HG02678 (cell line): Measurements from ENCODE around the gene CASK.
A peak's percentile ranks its signal among the peaks of the same experiment; 100 is the strongest.
"Not testable (repeated sequence)": the region's sequence is repeated elsewhere in the genome, so short reads cannot be mapped to it uniquely, and the experiment has no call there.

Source experiments
- ATAC-seq: cut with Tn5 transposase; IDR thresholded peaks from one replicate; pipeline ENCODE4 v1.9.1; 2021; ENCODE audit warnings: mild to moderate bottlenecking, moderate library complexity; ENCODE audit not compliant: unreplicated experiment

Gene CASK

DNA sequence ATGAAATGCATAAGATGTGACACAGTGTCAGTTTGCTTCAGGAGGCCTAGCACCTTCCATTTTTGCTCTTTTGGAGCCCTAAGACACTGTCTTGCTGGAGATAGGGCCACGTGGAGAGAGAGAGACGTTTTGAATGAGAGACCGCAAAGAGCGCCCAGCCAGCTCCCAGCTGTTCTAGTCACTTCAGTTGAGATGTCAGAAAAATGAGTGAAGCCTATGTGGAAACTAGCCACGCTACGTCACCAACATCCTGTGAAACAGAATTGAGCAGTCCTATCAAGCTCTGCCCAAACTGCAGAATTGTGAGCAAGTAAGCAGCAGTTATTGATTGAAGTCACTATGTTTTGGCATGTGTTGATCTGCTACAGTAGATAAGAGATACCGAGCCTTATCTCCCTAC, 186.3 kb downstream of the CASK start:
- ATAC-seq, result no peak

DNA sequence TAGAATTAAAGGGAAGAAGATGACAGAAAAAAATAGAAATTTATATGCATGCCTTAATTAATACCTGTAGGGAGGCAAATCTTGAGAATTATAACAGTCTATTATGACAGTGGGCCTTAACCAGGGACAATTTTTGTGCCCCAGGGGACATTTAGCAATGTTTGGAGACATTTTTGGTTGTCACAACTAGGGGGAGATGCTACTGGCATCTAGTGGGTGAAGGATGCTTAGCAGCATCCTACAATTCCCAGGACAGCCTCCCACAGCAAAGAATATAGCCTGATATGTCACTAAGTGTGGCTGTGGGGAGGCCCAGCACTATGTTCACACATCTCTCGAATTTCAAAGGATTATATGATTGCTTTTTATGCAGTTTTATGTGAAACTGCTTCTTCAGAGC, 188.8 kb downstream of the CASK start:
- no peak for ATAC-seq

DNA sequence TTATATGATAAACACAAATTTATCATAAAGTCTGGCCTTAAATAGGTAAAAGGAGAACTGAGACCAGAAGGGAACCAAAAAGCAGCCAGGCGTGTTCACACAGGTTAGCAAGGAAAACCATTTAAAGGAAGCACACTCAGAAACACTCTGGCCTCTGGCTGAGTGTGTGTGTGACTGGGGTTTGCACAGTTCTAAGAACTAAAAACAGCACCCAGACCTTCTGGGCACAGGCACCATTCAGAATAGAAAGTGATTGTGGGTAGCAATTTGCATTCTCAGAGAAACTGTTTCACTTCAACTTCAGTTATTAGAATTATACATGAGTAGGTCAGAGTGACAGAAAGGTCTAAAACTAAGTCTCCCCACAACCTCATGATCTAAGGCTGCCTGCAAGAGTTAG, 189.4 kb downstream of the CASK start:
- peak; percentile 98 for ATAC-seq

DNA sequence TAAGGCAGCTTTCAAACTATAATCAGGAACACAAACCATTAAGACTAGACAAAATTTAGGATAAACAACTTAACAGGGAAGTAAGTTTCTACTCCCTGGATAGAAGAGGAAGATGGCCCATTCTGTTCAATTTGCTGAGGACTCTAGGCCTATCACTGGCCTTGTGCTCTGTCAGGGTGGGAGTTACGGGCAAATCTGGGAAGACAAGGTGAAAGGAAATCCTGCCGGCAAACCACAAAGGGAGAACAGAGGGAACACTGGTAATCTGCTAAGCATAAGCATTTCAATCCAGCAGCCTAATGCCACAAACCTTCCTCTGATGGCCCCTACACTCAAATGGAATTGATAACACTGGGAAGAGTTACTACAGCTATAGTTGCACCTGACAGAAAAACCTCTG, 191.1 kb downstream of the CASK start:
- no peak for ATAC-seq

DNA sequence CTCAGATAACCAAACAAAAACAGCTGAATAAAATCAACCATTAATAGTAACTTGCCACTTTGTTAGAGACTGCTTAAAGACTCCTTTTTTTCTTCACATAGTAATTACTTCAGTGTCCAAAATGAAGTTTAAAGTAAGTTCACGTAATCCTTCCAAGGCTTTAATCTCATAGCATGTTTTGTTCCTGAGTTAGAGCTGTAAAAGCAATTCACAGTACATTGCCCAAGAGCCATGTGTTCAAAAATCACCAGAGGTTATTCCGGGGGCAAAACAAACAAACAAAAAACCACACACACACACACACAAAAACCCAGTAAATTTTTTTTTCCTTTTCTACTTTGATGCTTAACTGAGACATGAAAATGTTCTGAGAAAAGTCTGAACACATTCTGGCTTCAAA, 193.3 kb downstream of the CASK start:
- ATAC-seq, result no peak

DNA sequence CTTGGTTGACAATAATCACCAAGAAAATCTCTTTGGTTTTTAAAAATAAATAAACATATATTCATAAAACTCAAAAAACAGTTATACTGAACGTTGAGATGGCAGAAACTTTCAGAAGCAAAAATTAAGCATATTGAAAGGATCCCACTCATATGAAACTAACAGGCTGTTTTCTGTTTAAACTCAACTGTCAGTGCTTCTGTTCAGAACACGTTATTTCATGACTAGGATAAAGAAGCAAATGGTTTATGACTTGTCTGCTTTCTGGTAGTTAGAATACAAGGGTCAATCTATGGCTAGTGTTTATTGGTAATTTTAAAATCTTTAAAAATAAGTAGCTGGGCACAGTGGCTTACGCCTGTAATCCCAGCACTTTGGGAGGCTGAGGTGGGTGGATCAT, 195.2 kb downstream of the CASK start:
- peak; percentile 42 for ATAC-seq

DNA sequence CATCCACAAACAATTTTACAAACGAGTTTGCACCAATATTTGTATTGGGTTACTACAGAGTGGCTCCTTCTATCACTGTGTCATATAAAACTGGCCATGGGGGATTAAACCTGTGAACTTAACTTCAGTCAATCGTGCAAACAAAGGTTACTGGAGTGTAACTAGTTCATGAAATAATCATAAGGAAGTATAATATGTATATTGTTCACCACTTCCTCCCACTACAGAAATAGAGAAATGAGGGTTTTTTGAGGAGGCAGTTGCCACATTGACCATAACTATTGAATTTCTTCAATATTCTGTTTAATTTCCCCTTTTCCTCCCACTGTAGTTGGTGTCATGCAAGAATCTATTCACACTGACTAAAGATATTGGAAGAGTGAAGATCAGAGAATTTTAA, 199.5 kb downstream of the CASK start, which contains the start of gene GPR82:
TSS of gene GPR82 (plus strand) at position 356 of the 400 bp plus-strand sequence. CDS start 2,846 bp downstream, outside the sequence.
- no peak for ATAC-seq

DNA sequence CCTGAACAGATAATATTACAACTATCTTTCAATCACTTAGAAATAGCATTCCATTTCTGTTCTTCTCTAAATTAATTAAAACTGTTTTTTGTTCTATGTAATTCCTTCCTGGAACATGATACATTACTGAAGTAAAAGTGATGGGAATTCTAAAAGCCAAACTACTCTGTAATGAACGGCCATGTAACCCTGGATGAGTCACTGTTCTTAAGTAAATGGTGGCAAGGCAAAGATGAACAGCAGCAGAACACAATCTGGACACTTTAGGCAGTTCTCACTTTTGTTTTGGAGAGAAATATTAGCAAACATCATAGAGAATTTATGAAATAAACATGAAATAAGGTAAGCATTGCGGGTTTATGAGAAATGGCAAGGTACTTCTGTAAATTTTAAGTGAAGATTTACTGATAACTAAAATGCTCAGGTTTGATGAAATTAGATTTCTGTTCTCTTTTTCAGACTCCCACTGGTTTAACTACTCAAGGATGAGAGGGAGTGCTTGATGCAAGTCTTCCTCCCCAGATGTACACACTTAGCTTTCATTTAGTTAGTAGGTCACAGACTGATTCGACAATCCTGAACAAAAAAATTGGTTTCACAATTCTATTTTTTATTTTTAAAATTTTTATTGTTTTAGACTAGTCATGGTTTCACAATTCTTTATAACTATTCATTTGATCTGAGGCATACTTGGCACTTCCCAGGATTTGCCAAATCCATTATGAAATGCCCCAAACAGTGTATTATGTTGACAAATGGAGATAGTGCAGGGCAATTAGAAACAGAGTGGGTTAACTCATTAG, 200.3 kb downstream of the CASK start:
- ATAC-seq, result no peak

DNA sequence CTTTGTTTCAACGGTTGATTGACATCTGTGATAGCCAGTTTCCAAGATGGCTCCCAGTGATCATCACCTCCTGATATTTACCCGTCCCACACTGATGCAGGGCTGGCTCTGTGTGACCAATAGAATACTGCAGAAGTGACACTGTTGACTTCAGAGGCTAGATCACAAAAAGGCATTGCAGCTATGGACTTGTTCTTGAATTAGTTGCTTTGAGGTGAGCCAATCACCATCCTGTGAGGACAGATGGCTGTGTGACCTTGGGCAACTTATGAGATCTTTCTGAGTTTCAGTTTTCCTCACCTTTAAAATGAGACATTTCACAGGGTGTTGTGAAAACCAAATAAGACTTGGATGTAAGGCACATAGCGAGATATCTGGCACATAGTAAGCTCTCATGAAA, 201.1 kb downstream of the CASK start:
- ATAC-seq, result no peak

DNA sequence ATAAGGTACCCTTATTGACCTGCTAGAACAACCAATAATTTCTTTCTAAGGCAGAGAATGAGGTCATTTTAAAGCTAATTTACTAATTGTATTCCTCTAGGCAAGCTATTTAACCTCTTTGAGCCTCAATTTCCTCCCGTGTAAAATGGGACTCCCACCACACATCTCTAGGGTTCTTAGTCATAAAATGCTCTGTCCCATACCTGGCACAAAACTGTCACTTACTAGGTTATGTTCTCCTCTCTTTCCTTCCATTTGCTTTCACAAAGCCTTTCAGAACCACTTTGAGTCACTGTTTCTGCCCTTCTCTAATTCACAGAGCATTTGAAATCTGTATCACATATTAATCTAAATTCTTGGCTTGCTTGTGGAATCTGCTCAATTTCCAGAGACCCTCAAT, 201.8 kb downstream of the CASK start:
- ATAC-seq, result no peak

DNA sequence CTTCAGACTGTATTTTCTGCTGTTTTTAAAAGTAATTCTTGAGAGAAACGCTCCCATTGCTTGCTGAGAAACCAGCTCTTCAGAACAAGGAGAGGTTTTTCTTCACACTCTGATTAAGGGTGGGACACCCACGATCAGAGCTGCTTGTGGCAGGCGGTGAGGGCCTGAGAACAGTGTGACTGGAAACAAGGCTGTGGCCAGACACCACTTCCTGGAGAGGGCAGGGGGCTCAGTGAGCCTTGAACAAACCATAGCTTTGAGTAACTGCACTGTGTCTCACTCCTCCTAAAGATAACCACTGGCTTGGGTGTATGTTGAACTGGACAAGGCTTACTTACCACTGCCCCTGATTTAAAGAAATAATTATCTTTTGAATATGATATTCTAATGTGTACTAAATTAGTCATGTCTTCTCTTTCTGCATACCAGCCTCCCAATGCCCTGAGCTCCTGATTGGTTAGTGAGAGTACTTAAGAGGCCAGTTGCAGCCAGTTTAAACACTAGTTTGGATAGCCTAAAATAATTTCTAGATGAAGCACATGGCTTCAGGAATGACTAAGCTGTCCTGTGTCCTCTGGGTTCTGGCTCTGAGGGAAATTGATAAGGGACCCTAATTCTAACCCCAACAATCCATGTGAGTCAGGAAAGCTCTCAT, 203.1 kb downstream of the CASK start:
- ATAC-seq, result peak; percentile 87

DNA sequence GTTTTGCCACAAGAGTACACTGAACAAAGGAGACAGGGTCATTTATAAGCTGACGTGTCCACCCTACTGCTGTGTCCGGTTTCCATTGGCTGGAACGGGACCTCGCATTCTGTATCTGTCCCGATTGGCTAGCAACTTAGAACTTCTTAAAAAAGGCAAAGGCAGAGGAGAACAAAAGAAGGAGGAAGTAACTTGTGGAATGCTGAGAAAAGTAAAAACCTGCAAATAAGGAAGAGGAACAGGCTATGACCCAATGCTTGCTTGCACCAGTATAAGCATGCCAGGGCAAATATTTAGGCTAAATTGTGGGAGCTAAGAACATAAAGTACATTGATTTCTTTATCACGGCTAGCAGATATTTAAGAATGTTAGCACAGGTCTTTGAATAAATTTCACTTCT, 203.7 kb downstream of the CASK start:
- not testable (repeated sequence) for ATAC-seq

DNA sequence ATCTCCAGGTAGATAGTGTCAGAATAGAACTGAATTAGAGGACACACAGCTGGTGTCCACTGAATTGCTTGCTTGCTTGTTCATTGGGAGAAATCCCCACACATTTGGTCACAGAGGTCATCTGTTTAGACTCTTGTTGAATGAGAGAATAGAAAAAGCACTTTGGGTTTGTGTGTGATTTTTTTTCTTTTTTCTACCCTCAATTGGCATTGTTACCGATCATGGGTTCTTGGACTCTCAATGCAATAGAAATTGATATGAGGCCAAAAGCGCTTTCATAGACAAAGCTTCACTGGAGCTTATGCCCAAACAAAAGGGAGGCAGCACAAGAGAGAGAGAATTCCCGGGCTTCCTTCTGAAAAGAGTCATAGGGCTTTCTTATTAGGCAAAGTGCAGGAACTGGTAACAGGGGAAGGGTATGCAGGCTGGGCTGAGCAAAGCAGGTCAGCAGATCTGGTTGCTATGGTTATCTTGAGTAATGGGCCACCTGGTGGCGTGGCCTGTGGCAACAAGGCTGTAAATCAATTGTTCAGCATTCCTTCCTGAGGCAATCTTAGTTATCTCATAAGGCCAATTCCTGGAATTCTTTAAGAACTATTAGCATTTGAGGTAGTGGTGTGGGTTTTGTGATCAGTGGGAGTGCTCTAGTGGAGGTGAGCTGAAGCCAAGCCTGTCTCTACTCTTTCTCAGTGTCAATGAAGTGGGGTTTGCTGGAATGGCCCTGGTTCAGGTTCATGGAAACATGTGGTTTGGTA, 204.7 kb downstream of the CASK start:
- no peak for ATAC-seq

DNA sequence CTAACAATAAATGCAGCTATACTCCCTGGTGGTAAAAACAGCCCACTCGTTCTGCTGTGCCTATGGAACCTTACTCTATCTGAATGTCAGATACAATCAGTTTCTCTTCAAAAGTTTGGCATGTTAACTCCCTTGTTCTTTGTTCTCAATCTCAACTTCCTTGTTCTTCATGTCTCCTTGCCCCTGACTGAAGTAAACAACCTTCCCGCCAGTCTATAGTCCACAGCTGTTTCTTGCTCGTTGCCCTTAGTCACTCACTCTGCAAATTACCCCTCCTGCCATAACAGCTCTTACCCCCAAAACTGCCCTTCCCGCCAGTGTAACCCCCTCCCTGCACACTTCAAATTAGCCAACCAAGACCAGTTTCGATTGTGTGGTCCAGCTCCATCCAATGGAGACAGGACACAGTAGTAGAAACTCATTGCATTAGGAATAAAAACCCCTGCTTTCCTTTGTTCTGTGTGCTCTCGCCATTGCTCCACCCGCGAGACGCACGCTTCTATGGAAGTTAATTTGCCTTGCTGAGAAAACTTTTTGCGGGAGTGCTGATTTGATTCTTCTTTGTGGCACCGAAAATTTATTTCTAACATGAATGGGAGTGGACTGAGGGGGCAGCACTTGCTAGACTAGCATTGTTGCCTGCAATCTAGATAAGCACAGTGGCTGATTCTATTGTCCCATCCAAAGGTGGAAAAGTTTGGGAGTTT, 206.4 kb downstream of the CASK start:
- ATAC-seq, result no peak

DNA sequence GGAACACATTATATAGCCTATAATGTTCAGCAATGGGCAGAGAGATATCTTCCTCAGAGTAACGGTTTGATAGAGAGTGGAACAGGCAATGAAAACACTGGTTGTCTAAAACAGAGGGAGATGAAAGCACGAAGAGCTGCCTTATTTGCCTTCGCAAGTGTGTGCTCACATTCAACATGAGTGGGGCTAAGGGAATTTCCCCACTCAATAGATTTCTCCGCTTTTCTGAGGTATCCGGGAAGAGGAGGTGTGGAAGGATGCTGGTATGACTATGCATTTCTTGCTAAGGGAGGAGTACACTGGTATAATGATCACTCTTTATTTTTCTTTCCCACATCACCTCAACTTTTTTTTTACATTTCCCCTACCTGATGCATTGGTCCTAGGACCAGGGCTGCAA, 207.1 kb downstream of the CASK start:
- ATAC-seq, result no peak

DNA sequence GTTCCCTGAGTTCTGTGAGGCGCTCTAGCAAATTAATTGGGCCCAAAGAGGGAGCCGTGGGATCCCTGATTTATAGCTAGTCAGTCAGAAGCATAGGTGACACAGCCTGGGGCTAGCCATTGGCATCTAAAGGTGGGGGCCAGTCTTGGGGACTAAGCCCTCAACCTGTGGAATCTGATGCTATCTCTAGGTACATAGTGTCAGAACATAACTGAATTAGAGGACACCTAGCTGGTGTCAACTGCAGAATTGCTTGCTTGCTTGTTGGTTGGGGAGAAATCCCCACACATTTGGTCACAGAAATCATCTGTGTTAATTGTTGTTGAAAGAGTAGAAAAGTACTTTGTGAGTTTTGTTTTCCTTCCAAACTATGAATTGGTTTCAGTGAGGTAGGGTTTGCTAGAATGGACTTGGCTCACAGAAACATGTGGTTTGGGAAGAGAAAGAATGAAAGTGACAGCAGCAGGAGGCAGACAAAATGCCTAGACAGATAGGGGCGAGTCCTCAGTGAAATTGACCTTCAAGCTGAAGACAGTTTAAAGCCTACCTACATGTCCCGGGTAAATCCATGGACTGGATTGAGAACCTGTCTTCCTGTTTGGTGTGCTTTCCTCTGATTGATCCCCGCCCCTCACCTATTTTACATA, 212.2 kb downstream of the CASK start:
- no peak for ATAC-seq

DNA sequence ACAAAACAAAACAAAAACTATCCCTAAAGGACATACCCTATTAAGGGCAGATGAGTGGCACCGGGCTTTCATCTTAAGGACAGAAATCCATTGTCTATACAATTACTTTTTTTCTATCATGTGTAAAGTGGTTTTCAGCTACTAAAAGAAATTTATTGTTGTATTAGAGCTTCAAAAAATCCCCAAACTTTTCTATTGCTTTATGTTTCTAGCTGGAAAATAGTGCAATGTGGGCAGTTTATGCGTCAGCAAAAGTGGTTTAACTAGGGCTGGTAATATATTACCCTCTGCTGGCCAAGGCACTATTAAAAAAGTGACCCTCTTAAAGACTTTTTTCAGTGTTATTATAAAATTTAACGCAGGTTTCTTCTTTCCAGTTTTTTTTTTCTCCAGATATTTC, 214.9 kb downstream of the CASK start:
- ATAC-seq, result no peak

DNA sequence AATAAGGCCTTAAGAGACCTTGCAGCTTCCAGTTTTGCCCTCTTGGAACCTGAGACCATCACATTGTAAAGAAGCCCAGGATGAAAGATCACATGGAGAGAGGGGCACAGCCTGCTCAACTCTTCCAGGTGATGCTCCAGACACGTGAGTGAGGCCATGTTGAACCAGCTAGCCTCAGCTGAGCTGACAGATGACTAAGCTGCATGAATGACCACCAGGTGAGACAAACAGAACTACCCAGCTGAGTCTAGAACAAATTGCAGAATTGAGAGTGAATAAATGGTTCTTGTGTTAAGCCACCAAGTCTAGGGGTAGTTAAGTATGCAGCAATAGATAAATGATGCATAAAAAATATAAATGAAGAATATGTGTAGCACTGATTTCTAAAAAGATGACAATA, 216.1 kb downstream of the CASK start:
- no peak for ATAC-seq

DNA sequence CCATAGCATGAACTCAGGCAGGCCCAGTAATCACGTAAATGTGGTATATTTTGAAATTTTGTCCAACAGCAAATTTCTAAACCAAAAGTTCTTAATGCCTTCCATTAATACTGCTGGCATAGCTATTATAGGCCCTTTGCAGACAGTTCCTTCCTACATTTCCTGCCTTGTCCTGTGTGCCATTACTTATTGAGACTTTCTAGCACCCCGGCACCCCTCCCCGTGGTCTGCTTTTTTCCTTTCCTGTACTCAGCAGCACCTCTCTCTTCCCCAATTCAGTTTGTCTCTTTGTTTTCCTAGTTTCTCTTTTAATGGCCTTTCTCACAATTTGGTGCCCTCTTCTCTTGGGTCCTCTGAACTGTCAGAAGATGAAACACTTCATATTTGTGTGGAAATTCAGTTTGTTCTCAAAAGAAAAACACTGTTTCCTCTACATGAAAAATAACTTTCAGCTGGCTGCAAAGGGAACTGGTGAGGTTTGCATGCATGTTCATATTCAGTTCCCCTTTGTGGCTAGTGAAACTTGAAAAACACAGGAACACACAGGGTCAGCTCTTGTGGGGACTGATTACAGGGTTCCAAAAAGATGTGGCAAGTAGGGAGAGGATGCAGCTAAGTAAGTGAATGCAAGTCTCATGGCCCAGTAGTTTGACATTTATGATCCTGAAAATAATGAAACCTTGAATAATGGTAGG, 217.5 kb downstream of the CASK start:
- peak; percentile 88 for ATAC-seq

DNA sequence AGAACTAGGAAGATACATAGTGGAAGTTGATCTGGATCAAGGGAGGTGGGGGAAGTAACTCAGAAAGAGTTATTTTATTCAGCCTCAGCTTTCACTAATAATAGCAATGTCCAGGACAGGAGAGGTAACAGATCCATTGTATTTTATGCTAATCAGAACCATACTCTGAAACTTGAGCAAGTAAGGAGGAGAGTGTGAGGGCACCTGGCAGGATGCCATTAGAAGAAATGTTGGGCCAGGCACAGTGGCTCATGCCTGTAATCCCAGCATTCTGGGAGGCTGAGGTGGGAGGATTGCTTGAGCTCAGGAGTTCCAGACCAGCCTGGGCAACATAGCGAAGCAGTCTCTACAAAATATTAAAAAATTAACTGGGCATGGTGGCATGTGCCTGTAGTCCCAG, 218.3 kb downstream of the CASK start:
- ATAC-seq, result no peak
